ENCODE results near the gene PLPPR4. TPM values are rescaled to one million over a fixed set of nuclear protein-coding genes. Genes with fewer than 3 reads are reported as not detected.

The PLPPR4 gene
- total RNA-seq, 1 experiment from 2014 or later: not detected

DNA sequence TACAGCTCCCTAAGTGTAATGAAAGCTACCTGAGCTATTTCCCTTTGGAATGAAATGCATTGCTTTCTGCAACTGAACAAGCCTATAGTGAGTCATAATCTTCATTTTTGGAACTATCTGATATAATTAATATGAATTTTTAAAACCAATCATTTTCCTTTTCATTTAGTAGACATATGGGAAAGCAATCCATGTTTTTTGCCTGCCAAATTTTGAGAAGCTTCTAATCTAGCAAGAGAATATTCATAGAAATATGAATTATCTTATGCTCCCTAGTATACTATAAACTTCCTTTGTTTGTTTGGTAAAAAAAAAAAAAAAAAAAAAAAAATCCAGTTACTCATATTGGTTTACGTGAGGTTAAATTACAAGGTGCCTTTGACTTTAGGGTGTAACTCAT, 68.3 kb downstream of the PLPPR4 start:
- H3K79me2 ChIP-seq (ENCODE audit: low read length): no peaks in the 10 kb centered on the region
- no peaks in the 10 kb centered on the region for H3K9me2 ChIP-seq (replicated peaks; ENCODE audit: insufficient read depth, low read length)
- no peaks in the 10 kb centered on the region for H3K9me3 ChIP-seq (ENCODE audit: low read length)
- H3K4me1 ChIP-seq (ENCODE audit: low read length): no peaks in the 10 kb centered on the region
- DNase-seq: no peak
- H3K27me3 ChIP-seq (ENCODE audit: low read length): no peaks in the 10 kb centered on the region
- no peaks in the 10 kb centered on the region for H4K20me1 ChIP-seq (ENCODE audit: insufficient read depth, low read depth, low read length)
- H3K27ac ChIP-seq (ENCODE audit: low read length): no peak overlapping the region
- H3K4me2 ChIP-seq (ENCODE audit: low read depth, low read length, poor library complexity, severe bottlenecking): no peak overlapping the region
- no peak overlapping the region for H2AFZ ChIP-seq (ENCODE audit: low read length)
- H3K36me3 ChIP-seq (ENCODE audit: insufficient read depth, low read length): no peaks in the 10 kb centered on the region
- H3K4me3 ChIP-seq (ENCODE audit: low read length): no peak overlapping the region
- no peak overlapping the region for H3K9ac ChIP-seq (ENCODE audit: low read length)

DNA sequence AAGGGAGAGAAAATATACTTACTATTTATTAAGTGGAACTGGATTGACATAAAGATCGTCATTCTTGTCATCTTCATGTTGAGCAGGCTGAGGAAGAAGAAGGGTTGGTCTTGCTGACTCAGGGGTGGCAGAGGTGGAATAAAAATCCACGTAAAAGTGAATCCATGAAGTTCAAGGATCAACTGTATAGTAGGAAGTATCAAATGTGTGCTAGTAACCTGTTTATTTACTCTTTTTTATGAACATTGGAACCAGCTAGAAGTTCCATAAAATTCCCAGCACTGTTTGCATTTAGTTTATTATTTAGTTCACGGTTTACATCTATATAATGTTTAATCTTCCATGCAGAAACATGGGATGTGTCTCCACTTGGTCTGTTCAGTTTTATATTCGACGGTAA, 70.7 kb downstream of the PLPPR4 start:
- H3K9me2 ChIP-seq (replicated peaks; ENCODE audit: insufficient read depth, low read length): no peaks in the 10 kb centered on the region
- H3K4me2 ChIP-seq (ENCODE audit: low read depth, low read length, poor library complexity, severe bottlenecking): no peak overlapping the region
- H4K20me1 ChIP-seq (ENCODE audit: insufficient read depth, low read depth, low read length): no peaks in the 10 kb centered on the region
- no peaks in the 10 kb centered on the region for H3K27me3 ChIP-seq (ENCODE audit: low read length)
- no peaks in the 10 kb centered on the region for H3K9me3 ChIP-seq (ENCODE audit: low read length)
- H3K27ac ChIP-seq (ENCODE audit: low read length): no peak overlapping the region
- H2AFZ ChIP-seq (ENCODE audit: low read length): no peak overlapping the region
- H3K4me1 ChIP-seq (ENCODE audit: low read length): no peaks in the 10 kb centered on the region
- no peak for DNase-seq
- H3K9ac ChIP-seq (ENCODE audit: low read length): no peak overlapping the region
- no peaks in the 10 kb centered on the region for H3K79me2 ChIP-seq (ENCODE audit: low read length)
- no peaks in the 10 kb centered on the region for H3K36me3 ChIP-seq (ENCODE audit: insufficient read depth, low read length)
- no peak overlapping the region for H3K4me3 ChIP-seq (ENCODE audit: low read length)

DNA sequence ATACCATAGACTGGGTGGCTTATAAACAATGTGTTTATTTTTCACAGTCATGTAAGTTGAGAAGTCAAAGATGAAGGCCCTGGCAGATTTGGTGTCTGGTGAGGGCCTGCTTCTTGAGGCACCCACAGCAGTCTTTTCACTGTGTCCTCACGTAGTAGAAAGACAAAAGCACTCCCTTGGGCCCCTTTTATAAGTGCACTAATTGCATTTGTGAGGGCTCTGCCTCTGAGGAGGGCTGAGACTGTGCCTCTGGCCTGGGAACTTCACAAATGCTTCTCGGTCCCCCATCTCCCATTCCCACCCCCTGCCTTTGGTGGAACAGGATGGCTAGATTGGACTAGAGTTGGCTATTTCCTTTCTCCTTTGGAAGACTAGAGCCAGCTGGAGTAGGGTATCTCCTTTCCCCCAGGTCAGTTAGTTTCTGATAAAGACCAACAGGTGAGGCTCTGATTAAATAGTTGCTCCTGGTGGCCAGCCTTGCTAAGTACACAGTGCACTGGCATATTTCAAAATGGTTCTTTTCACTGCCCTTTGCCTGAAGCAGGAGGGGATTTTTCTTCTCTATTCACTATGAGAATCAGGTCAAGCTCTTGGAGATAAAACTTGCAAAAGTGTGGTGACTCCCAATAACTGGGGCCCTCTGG, 82.9 kb downstream of the PLPPR4 start:
- Histone ChIP-seq H3K36me3 (ENCODE audit: insufficient read depth, low read length) (no peaks in the 10 kb centered on the region), H3K9me2 (replicated peaks; ENCODE audit: insufficient read depth, low read length) (no peaks in the 10 kb centered on the region), H3K4me1 (ENCODE audit: low read length) (no peaks in the 10 kb centered on the region), H3K27ac (ENCODE audit: low read length) (no peak overlapping the region), H2AFZ (ENCODE audit: low read length) (0 out of 2 replicates have a peak overlapping the region, but pooled peaks have one; percentile 21), H3K9ac (ENCODE audit: low read length) (no peak overlapping the region), H3K79me2 (ENCODE audit: low read length) (no peaks in the 10 kb centered on the region), H3K9me3 (ENCODE audit: low read length) (no peaks in the 10 kb centered on the region), H3K27me3 (ENCODE audit: low read length) (no peaks in the 10 kb centered on the region), H3K4me2 (ENCODE audit: low read depth, low read length, poor library complexity, severe bottlenecking) (no peak overlapping the region), H3K4me3 (ENCODE audit: low read length) (no peak overlapping the region), H4K20me1 (ENCODE audit: insufficient read depth, low read depth, low read length) (no peaks in the 10 kb centered on the region)
- DNase-seq: no peak

DNA sequence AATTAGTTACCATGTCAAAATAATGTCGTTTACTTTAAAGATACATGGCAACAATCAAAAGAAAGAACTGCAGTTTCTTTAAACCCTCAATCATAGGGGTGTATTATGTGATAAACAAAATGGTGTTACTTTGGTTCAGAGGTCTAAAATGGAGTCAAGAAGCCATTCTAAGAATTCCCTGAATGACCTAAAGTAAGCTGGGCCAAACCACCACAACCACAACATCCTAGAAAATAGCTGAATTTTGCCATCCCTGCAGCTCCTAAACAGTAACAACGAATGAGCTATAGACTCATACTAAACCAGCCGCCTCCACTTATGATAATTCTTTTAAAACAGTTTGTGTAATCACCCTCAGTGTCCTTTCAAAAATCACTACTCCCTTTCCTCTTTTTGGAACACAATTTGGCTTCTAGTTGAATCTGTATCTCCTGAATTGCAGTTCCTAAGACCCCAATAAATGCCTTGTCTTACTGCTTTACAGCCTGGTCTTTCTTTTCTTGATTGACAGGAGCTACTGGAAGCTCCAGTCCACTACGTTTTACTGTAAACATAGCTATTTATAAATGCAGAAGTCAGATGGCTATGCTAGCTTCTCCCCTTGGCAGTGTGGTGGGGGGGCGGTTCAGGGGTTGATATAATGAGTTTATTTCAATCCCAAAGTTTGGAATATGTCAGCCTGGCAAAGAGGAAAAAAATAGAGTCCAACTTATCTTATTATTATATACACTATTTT, 84.3 kb downstream of the PLPPR4 start:
- H3K4me2 ChIP-seq (ENCODE audit: low read depth, low read length, poor library complexity, severe bottlenecking): no peak overlapping the region
- no peak for DNase-seq
- H3K27me3 ChIP-seq (ENCODE audit: low read length): no peaks in the 10 kb centered on the region
- H3K9me2 ChIP-seq (replicated peaks; ENCODE audit: insufficient read depth, low read length): no peaks in the 10 kb centered on the region
- no peaks in the 10 kb centered on the region for H3K4me1 ChIP-seq (ENCODE audit: low read length)
- no peaks in the 10 kb centered on the region for H4K20me1 ChIP-seq (ENCODE audit: insufficient read depth, low read depth, low read length)
- H3K9ac ChIP-seq (ENCODE audit: low read length): no peak overlapping the region
- no peaks in the 10 kb centered on the region for H3K79me2 ChIP-seq (ENCODE audit: low read length)
- H3K4me3 ChIP-seq (ENCODE audit: low read length): no peak overlapping the region
- no peaks in the 10 kb centered on the region for H3K36me3 ChIP-seq (ENCODE audit: insufficient read depth, low read length)
- H3K27ac ChIP-seq (ENCODE audit: low read length): no peak overlapping the region
- no peaks in the 10 kb centered on the region for H3K9me3 ChIP-seq (ENCODE audit: low read length)
- no peak overlapping the region for H2AFZ ChIP-seq (ENCODE audit: low read length)

DNA sequence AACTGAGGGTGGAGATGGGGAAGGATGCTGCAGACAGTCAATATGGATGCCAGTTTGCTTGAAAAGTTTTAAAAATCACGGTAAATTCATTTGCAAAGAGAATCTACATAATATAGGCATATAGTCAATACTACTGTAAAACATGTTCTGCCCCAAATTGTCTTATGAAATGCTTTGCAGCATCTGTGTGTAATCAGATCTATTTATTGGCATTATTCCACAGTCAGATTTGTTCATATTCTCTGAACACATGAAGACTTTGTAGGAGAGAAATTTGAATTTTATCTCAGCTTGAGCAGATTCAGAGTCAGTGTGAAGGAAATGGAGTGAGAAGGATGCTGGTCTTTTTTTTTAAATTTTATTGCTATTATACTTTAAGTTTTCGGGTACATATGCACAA, 88.5 kb downstream of the PLPPR4 start:
- Histone ChIP-seq H2AFZ (ENCODE audit: low read length) (no peak overlapping the region), H4K20me1 (ENCODE audit: insufficient read depth, low read depth, low read length) (no peaks in the 10 kb centered on the region), H3K27me3 (ENCODE audit: low read length) (no peaks in the 10 kb centered on the region), H3K36me3 (ENCODE audit: insufficient read depth, low read length) (no peaks in the 10 kb centered on the region), H3K27ac (ENCODE audit: low read length) (no peak overlapping the region), H3K9ac (ENCODE audit: low read length) (no peak overlapping the region), H3K79me2 (ENCODE audit: low read length) (no peaks in the 10 kb centered on the region), H3K4me2 (ENCODE audit: low read depth, low read length, poor library complexity, severe bottlenecking) (no peak overlapping the region), H3K4me1 (ENCODE audit: low read length) (no peaks in the 10 kb centered on the region), H3K9me3 (ENCODE audit: low read length) (no peaks in the 10 kb centered on the region), H3K9me2 (replicated peaks; ENCODE audit: insufficient read depth, low read length) (no peaks in the 10 kb centered on the region), H3K4me3 (ENCODE audit: low read length) (no peak overlapping the region)
- no peak for DNase-seq

DNA sequence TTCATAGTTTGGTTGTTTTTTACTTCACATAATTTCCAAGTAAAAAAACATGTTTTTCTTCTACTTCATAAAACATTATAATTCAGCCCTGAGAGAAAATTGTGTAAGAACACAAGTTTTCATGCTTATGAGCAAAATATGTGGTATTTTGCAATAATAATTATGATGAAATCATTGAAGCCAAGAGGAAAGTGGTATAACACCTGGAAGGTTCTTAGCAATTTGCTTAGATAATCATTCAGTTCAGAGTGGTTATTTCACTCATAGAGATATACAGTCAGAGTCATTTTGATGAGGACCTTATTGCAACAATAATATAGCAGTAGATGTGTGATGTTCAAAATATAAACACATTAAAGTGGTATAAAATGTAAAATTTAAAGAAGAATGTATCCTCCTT, 94.5 kb downstream of the PLPPR4 start:
- H3K27ac ChIP-seq (ENCODE audit: low read length): no peak overlapping the region
- H3K9me3 ChIP-seq (ENCODE audit: low read length): no peaks in the 10 kb centered on the region
- H3K4me1 ChIP-seq (ENCODE audit: low read length): no peaks in the 10 kb centered on the region
- H3K27me3 ChIP-seq (ENCODE audit: low read length): no peaks in the 10 kb centered on the region
- H3K79me2 ChIP-seq (ENCODE audit: low read length): no peaks in the 10 kb centered on the region
- no peak overlapping the region for H3K9ac ChIP-seq (ENCODE audit: low read length)
- H3K36me3 ChIP-seq (ENCODE audit: insufficient read depth, low read length): no peaks in the 10 kb centered on the region
- DNase-seq: no peak
- H4K20me1 ChIP-seq (ENCODE audit: insufficient read depth, low read depth, low read length): no peaks in the 10 kb centered on the region
- H3K4me2 ChIP-seq (ENCODE audit: low read depth, low read length, poor library complexity, severe bottlenecking): no peak overlapping the region
- H3K9me2 ChIP-seq (replicated peaks; ENCODE audit: insufficient read depth, low read length): no peaks in the 10 kb centered on the region
- H2AFZ ChIP-seq (ENCODE audit: low read length): no peak overlapping the region
- H3K4me3 ChIP-seq (ENCODE audit: low read length): no peak overlapping the region

All from Karpas-422 (cell line).